Measurements from ENCODE around the gene DCUN1D1.
A peak's percentile ranks its signal among the peaks of the same experiment; 100 is the strongest.

The DCUN1D1 gene

GRCh38 chr3:182940266-182940808 is 40.0 kb downstream of the DCUN1D1 start:
- H4K20me1 ChIP-seq (ENCODE audit: insufficient read depth, low read length, poor library complexity, severe bottlenecking), result no peaks in the 10 kb centered on the region
- H3K4me2 ChIP-seq (ENCODE audit: low read depth, low read length, poor library complexity, severe bottlenecking), result peak overlapping the region; percentile 81
- H3K9me2 ChIP-seq (replicated peaks; ENCODE audit: low read depth, low read length), result no peaks in the 10 kb centered on the region
- H3K9me3 ChIP-seq (ENCODE audit: insufficient read depth, low read depth, low read length), result no peaks in the 10 kb centered on the region
- peaks cover 3% of the 10 kb centered on the region; the same call in 1 of the 2 replicates for H3F3A ChIP-seq (ENCODE audit: low read depth)
- H3K79me2 ChIP-seq (ENCODE audit: insufficient read depth, low read length), result peaks cover 40% of the 10 kb centered on the region
- peak overlapping the region; percentile 71 for H3K9ac ChIP-seq (ENCODE audit: low read depth, low read length, poor library complexity, severe bottlenecking)
- no peak overlapping the region for H2AFZ ChIP-seq (ENCODE audit: low read length)
- peaks cover 15% of the 10 kb centered on the region for H3K36me3 ChIP-seq (ENCODE audit: insufficient read depth, low read length)
- peaks cover 64% of the 10 kb centered on the region for H3K4me1 ChIP-seq (ENCODE audit: insufficient read depth, low read length, poor library complexity, severe bottlenecking)
- TF ChIP-seq EZH2phosphoT487 (IDR thresholded peaks at IDR 0.05; ENCODE audit: borderline replicate concordance), result no peak
- no peak for TF ChIP-seq CTCF (conservative IDR thresholded peaks at IDR 0.05; ENCODE audit: low read length)
- peak overlapping the region; percentile 67 for H3K4me3 ChIP-seq (ENCODE audit: low read length, poor library complexity, severe bottlenecking)
- H3K27me3 ChIP-seq (ENCODE audit: insufficient read depth, low read length, poor library complexity, severe bottlenecking), result no peaks in the 10 kb centered on the region

- Histone ChIP-seq H3K4me2 (ENCODE audit: low read depth, low read length, poor library complexity, severe bottlenecking) (peak overlapping the region; percentile 81), H3K9me3 (ENCODE audit: insufficient read depth, low read depth, low read length) (peaks cover 4% of the 10 kb centered on the region; the same call in 1 of the 2 replicates), H3K79me2 (ENCODE audit: insufficient read depth, low read length) (peaks cover 46% of the 10 kb centered on the region), H3K9ac (ENCODE audit: low read depth, low read length, poor library complexity, severe bottlenecking) (peak overlapping the region; percentile 71), H3K4me3 (ENCODE audit: low read length, poor library complexity, severe bottlenecking) (peak overlapping the region; percentile 67), H2AFZ (ENCODE audit: low read length) (no peak overlapping the region), H4K20me1 (ENCODE audit: insufficient read depth, low read length, poor library complexity, severe bottlenecking) (no peaks in the 10 kb centered on the region), H3K36me3 (ENCODE audit: insufficient read depth, low read length) (no peaks in the 10 kb centered on the region), H3K9me2 (replicated peaks; ENCODE audit: low read depth, low read length) (no peaks in the 10 kb centered on the region), H3K27me3 (ENCODE audit: insufficient read depth, low read length, poor library complexity, severe bottlenecking) (no peaks in the 10 kb centered on the region), H3F3A (ENCODE audit: low read depth) (peaks cover 3% of the 10 kb centered on the region; the same call in 1 of the 2 replicates), H3K4me1 (ENCODE audit: insufficient read depth, low read length, poor library complexity, severe bottlenecking) (peaks cover 74% of the 10 kb centered on the region)
- TF ChIP-seq EZH2phosphoT487 (IDR thresholded peaks at IDR 0.05; ENCODE audit: borderline replicate concordance), result no peak
- TF ChIP-seq CTCF (conservative IDR thresholded peaks at IDR 0.05; ENCODE audit: low read length), result no peak
These were observed 42.9 kb downstream of the DCUN1D1 start for GRCh38 chr3:182937293-182938051.

GRCh38 chr3:182936918-182937285 is 43.4 kb downstream of the DCUN1D1 start:
- Histone ChIP-seq H3K27me3 (ENCODE audit: insufficient read depth, low read length, poor library complexity, severe bottlenecking) (no peaks in the 10 kb centered on the region), H3K4me1 (ENCODE audit: insufficient read depth, low read length, poor library complexity, severe bottlenecking) (peaks cover 74% of the 10 kb centered on the region), H3K36me3 (ENCODE audit: insufficient read depth, low read length) (no peaks in the 10 kb centered on the region), H2AFZ (ENCODE audit: low read length) (no peak overlapping the region), H4K20me1 (ENCODE audit: insufficient read depth, low read length, poor library complexity, severe bottlenecking) (no peaks in the 10 kb centered on the region), H3K9me2 (replicated peaks; ENCODE audit: low read depth, low read length) (no peaks in the 10 kb centered on the region), H3K79me2 (ENCODE audit: insufficient read depth, low read length) (peaks cover 46% of the 10 kb centered on the region), H3K4me3 (ENCODE audit: low read length, poor library complexity, severe bottlenecking) (peak overlapping the region; percentile 67), H3K4me2 (ENCODE audit: low read depth, low read length, poor library complexity, severe bottlenecking) (peak overlapping the region; percentile 81), H3K9ac (ENCODE audit: low read depth, low read length, poor library complexity, severe bottlenecking) (peak overlapping the region; percentile 68), H3K9me3 (ENCODE audit: insufficient read depth, low read depth, low read length) (peaks cover 9% of the 10 kb centered on the region; the same call in 1 of the 2 replicates), H3F3A (ENCODE audit: low read depth) (peaks cover 3% of the 10 kb centered on the region; the same call in 1 of the 2 replicates)
- TF ChIP-seq CTCF (conservative IDR thresholded peaks at IDR 0.05; ENCODE audit: low read length), result no peak
- TF ChIP-seq EZH2phosphoT487 (IDR thresholded peaks at IDR 0.05; ENCODE audit: borderline replicate concordance), result no peak

All from Loucy (cell line).